GM12892 (cell line): Measurements from ENCODE around the gene PNMA1.

Experiments
- POLR2A ChIP-seq: IDR thresholded peaks from 2 replicates; pipeline ENCODE4 v1.6.1; 2011; ENCODE audit warnings: low read depth, low read length, control low read depth
- POLR2AphosphoS5 ChIP-seq: IDR thresholded peaks from 2 replicates; pipeline ENCODE4 v1.6.1; 2011; ENCODE audit warnings: low read depth, low read length, control low read depth
- TAF1 ChIP-seq: IDR thresholded peaks from 2 replicates; pipeline ENCODE4 v1.6.1; 2011; ENCODE audit warnings: low read depth, mild to moderate bottlenecking, control low read depth, low read length, borderline replicate concordance

- TF ChIP-seq POLR2AphosphoS5, result no peak; the same call in 1 of the 2 replicates
- no peak for TF ChIP-seq TAF1
- no peak for TF ChIP-seq POLR2A
Measured at GRCh38 chr14:73723797-73724661, 9.8 kb upstream of the PNMA1 start.
